Measurements from ENCODE around the gene FBXL20. TPM values are rescaled to one million over a fixed set of nuclear protein-coding genes. Genes with fewer than 3 reads are reported as not detected.

Gene FBXL20
- total and polyA plus RNA-seq, 2 of the 8 experiments (the other 6 are each of a cell fraction or from before 2014, with no cell fraction given): 5.5 to 11.0 TPM

DNA sequence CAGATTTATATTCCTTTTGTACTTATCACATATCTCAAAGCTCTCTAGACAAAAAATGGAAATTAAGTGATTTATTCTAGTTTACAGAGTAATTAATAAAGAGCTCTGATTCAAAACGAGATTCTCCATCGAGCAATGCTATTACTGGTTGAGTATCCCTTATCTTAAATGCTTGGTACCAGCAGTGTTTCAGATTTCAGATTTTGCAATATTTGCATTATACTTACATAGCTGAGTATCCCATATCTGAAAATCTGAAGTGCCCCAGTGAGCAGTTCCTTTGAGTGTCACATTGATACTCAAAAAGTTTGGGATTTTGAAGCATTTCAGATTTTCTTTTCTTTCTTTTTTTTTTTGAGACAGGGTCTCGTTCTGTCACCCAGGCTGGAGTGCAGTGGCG, 118.3 kb downstream of the FBXL20 start (continued):
- TF ChIP-seq YY1 (IDR thresholded peaks at IDR 0.05; ENCODE audit: low read depth, low read length): no peak
- TF ChIP-seq POLR2A (IDR thresholded peaks at IDR 0.05; ENCODE audit: control extremely low read depth in 1 of 2, low read depth in 2 of 2, low read length in 2 of 2): no peak

All from H1 (cell line).